Spleen (tissue), 11 donors: ENCODE data around the gene CXXC1. TPM values are rescaled to one million over a fixed set of nuclear protein-coding genes. Genes with fewer than 3 reads are reported as not detected.
A peak's percentile ranks its signal among the peaks of the same experiment; 100 is the strongest.

Source experiments
- DNase-seq: peaks from one replicate; pipeline ENCODE4 v3.0.0-alpha.2; 2020
- H3K27ac ChIP-seq, 8 donors: fragments of 200-600 bp; sonication (generic) in 7 of 8; 1 replicate in 4 of 8; 2 replicates in 4 of 8; pipeline versions ENCODE4 v1.5.0 to v1.8.0; 2016 to 2021; ENCODE audit warnings: inconsistent platforms in 4 of 8, mild to moderate bottlenecking in 4 of 8, moderate library complexity in 1 of 8
- H3K27me3 ChIP-seq, 7 donors: fragments of 200-600 bp; sonication (generic) in 6 of 7; replicated peaks in 1 of 7; 1 replicate in 4 of 7; 2 replicates in 3 of 7; pipeline versions ENCODE4 v1.5.0 to v1.8.0; 2016 to 2021; ENCODE audit warnings: inconsistent platforms in 3 of 7, mild to moderate bottlenecking in 1 of 7
- H3K36me3 ChIP-seq, 6 donors: fragments of 200-600 bp; sonication (generic) in 5 of 6; 1 replicate in 4 of 6; 2 replicates in 2 of 6; pipeline versions ENCODE4 v1.5.0 to v1.8.0; 2016 to 2021; ENCODE audit warnings: inconsistent platforms in 2 of 6
- H3K4me1 ChIP-seq, 6 donors: fragments of 200-600 bp; sonication (generic) in 5 of 6; 1 replicate in 3 of 6; 2 replicates in 3 of 6; pipeline versions ENCODE4 v1.5.0 to v1.8.0; 2016 to 2021; ENCODE audit warnings: inconsistent platforms in 3 of 6
- H3K4me3 ChIP-seq, 8 donors: fragments of 200-600 bp; sonication (generic) in 7 of 8; 1 replicate in 4 of 8; 2 replicates in 4 of 8; pipeline versions ENCODE4 v1.5.0 to v1.8.0; 2016 to 2021; ENCODE audit warnings: inconsistent platforms in 4 of 8, mild to moderate bottlenecking in 4 of 8, moderate library complexity in 2 of 8
- H3K9me3 ChIP-seq, 8 donors: fragments of 200-600 bp; sonication (generic) in 7 of 8; 1 replicate in 4 of 8; 2 replicates in 4 of 8; pipeline versions ENCODE4 v1.5.0 to v1.8.0; 2016 to 2021; ENCODE audit warnings: inconsistent platforms in 4 of 8
- POLR2A ChIP-seq, 3 donors: fragments of 450-650 bp; IDR thresholded peaks; one replicate each; pipeline ENCODE4 v1.5.1; 2017; ENCODE audit warnings: antibody characterized with exemption in 3 of 3, mild to moderate bottlenecking in 1 of 3
- POLR2AphosphoS5 ChIP-seq, 3 donors: sonication (generic); formaldehyde crosslinking; IDR thresholded peaks; one replicate each; pipeline ENCODE4 v1.5.1; 2017; ENCODE audit warnings: antibody characterized with exemption in 3 of 3
- WGBS, 5 donors: extraction: QIAGEN DNeasy Blood & Tissue Kit in 3 of 5; methylation state at CpG; one replicate each; pipeline versions ENCODE4 v1.1.5 to v1.1.7; 2013 to 2018; 5-methylcytosine and 5-hydroxymethylcytosine counted together
- intact Hi-C: fragments of 100-400 bp; cut with DNase I; formaldehyde crosslinking; loops from one replicate; pipeline ENCODE4 v1.15.0; 2023; ENCODE audit warnings: low total_unique reads
- polyA plus RNA-seq, 3 donors: library from polyadenylated mRNA; stranded (reverse); fragments of 200-250 nt; gene quantifications; one replicate each; pipeline ENCODE4 v1.2.1, GENCODE V29; 2013
- total RNA-seq, 7 donors: library from RNA; depleted of rRNA in 3 of 7; stranded (reverse); fragments of >200 nt in 3 of 7; fragmentation: NEBNext Ultra II Directional in 4 of 7; extraction: Animal tissue kit (Norgen Biotek cat#: 25700) in 4 of 7; gene quantifications; one replicate each; pipeline versions ENCODE4 v1.1.0 to v1.2.1, GENCODE V29; 2016 to 2021
- TF ChIP-seq, protein P1 (sequence below), 11 experiments: fragments of 200-600 bp in 7 of 11; fragments of 450-650 bp in 4 of 11; sonication (generic) in 4 of 11; IDR thresholded peaks in 8 of 11; conservative IDR thresholded peaks in 3 of 11; 1 replicate in 7 of 11; 2 replicates in 4 of 11; pipeline versions ENCODE4 v1.4.0 to v1.8.0; 2016 to 2021; ENCODE audit warnings: antibody characterized with exemption in 11 of 11, inconsistent platforms in 4 of 11, mild to moderate bottlenecking in 1 of 11
- donor health status: healthy with polysubstance abuse.
- donor health status: DM: no; HTN: no; CAD: no; lungs with moderate emphysema.
- donor health status: DM: no; HTN: no; CAD: no.
- donor health status: Bipolar disorder and iron deficiency.
- donor health status: healthy.
- donor health status: DM: no; HTN: no; CAD: no.
- donor health status: DM: yes; HTN: yes; CAD: no.

CXXC1 gene
- total and polyA plus RNA-seq, 10 donors = 53.6 to 129 (median 102) TPM

- H3K9me3 ChIP-seq = no peaks in the 10 kb centered on the region
- no peak overlapping the region for H3K27ac ChIP-seq
- no peak overlapping the region for H3K4me3 ChIP-seq
- 51 to 64% (median 59%) methylated on average over 2 of the region's 2 CpGs for WGBS, 5 donors
- no peak for TF ChIP-seq POLR2A (IDR thresholded peaks at IDR 0.05)
- TF ChIP-seq, protein P1, sequence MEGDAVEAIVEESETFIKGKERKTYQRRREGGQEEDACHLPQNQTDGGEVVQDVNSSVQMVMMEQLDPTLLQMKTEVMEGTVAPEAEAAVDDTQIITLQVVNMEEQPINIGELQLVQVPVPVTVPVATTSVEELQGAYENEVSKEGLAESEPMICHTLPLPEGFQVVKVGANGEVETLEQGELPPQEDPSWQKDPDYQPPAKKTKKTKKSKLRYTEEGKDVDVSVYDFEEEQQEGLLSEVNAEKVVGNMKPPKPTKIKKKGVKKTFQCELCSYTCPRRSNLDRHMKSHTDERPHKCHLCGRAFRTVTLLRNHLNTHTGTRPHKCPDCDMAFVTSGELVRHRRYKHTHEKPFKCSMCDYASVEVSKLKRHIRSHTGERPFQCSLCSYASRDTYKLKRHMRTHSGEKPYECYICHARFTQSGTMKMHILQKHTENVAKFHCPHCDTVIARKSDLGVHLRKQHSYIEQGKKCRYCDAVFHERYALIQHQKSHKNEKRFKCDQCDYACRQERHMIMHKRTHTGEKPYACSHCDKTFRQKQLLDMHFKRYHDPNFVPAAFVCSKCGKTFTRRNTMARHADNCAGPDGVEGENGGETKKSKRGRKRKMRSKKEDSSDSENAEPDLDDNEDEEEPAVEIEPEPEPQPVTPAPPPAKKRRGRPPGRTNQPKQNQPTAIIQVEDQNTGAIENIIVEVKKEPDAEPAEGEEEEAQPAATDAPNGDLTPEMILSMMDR (IDR thresholded peaks at IDR 0.05 in 8 of 11, conservative IDR thresholded peaks at IDR 0.05 in 3 of 11) = no peak
- no peak for DNase-seq
- H3K36me3 ChIP-seq = no peaks in the 10 kb centered on the region
- no peaks in the 10 kb centered on the region for H3K27me3 ChIP-seq
- H3K4me1 ChIP-seq = peaks cover 0 to 47% (median 20%) of the 10 kb centered on the region in 6 donors
- intact Hi-C loops = no loop called here
Observed at GRCh38 chr18:50313873-50314460, 26.5 kb upstream of the CXXC1 start.

DNA sequence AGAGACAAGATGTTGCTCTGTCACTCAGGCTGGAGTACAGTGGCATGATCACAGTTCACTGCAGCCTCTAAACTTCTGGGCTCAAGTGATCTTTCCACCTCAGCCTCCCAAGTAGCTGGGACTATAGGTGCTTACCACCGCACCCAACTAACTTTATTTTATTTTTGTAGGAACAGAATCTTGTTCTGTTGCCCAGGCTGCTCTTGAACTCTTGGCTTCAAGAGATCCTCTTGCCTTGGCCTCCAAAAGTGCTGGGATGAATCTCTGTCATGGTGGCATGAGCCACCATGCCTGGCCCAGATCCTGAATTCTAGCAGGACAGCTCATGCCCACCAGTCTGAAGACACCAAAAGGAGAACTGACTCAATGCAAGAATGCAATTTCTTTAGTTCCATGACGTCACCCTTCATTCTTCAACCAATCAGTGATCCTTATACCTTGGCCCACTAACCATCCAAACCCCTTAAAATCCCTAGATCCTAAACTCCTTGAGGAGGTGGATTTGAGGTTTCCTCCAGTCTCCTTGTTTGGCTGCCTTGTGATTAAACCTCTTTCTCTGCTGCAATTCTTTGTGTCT lies 25.6 kb upstream of the CXXC1 start:
- no peak for DNase-seq
- no peak for TF ChIP-seq POLR2AphosphoS5 (IDR thresholded peaks at IDR 0.05)
- no peak for TF ChIP-seq POLR2A (IDR thresholded peaks at IDR 0.05)
- TF ChIP-seq, protein P1 (IDR thresholded peaks at IDR 0.05 in 8 of 11, conservative IDR thresholded peaks at IDR 0.05 in 3 of 11) = no peak
- Histone ChIP-seq H3K4me3 (no peak overlapping the region), H3K4me1 (peaks cover 0 to 56% (median 27%) of the 10 kb centered on the region in 6 donors), H3K9me3 (no peaks in the 10 kb centered on the region), H3K36me3 (no peaks in the 10 kb centered on the region), H3K27ac (peak overlapping the region in 3 of 8 donors; percentile 31 to 34 (median 33)), H3K27me3 (no peaks in the 10 kb centered on the region)
- 61 to 77% (median 72%) methylated on average over 2 of the region's 2 CpGs for WGBS, 5 donors
- intact Hi-C loops = no loop called here

DNA sequence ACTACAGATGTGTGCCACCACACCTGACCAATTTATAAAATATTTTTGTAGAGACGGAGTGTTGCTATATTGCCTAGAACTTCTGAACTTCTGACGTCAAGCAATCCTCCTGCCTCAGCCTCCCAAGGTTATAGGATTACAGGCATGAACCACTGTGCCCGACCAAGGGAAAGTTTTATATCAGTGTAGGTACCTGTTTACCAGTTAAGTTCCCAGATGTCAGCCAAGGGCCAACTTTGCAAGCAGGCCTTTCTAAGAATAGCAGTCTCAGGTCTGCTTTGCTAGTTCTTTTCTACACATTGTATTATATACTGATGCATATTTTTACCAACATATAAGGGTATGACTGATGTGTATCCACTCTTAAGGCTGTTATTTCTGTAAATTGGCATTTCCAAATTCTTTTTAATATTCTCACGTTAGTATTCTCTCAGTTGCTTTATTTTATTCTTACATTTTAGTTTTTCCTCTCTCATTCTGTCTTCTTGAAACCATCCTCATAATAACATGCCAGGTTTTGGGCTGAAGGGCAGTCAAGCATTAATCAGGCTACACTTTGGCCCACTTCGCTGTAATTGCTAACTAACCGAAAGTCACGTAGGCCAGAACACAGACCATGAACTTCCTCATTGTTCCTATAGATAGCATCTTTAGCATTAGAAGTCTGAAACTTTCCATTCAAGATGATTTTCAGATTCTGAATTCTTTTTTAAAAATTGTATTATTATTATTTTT lies 25.0 kb upstream of the CXXC1 start:
- H3K27ac ChIP-seq = peak overlapping the region in 3 of 8 donors; percentile 31 to 34 (median 33)
- intact Hi-C loops = no loop called here

More for the DNA sequence above, 25.0 kb upstream of the CXXC1 start:
- Histone ChIP-seq H3K27me3 (no peaks in the 10 kb centered on the region), H3K36me3 (no peaks in the 10 kb centered on the region), H3K4me1 (peaks cover 0 to 62% (median 31%) of the 10 kb centered on the region in 6 donors), H3K4me3 (no peak overlapping the region), H3K9me3 (no peaks in the 10 kb centered on the region)
- TF ChIP-seq, protein P1 (IDR thresholded peaks at IDR 0.05 in 8 of 11, conservative IDR thresholded peaks at IDR 0.05 in 3 of 11) = no peak
- no peak for TF ChIP-seq POLR2A (IDR thresholded peaks at IDR 0.05)
- no peak for TF ChIP-seq POLR2AphosphoS5 (IDR thresholded peaks at IDR 0.05)
- no peak for DNase-seq
- 61 to 81% (median 74%) methylated on average over 7 of the region's 7 CpGs for WGBS, 5 donors
